Suprapubic skin (tissue), 4 donors: Measurements from ENCODE around the gene PITRM1. TPM values are rescaled to one million over a fixed set of nuclear protein-coding genes. Genes with fewer than 3 reads are reported as not detected.
A peak's percentile ranks its signal among the peaks of the same experiment; 100 is the strongest.

Experiments used
- DNase-seq, 2 donors: peaks; one replicate each; pipeline ENCODE4 v3.0.0-alpha.2; 2019; ENCODE audit warnings: low spot score in 2 of 2
- H3K27ac ChIP-seq: fragments of 200-600 bp; sonication (generic); one replicate; pipeline ENCODE4 v1.5.1; 2019
- H3K27me3 ChIP-seq: fragments of 200-600 bp; sonication (generic); one replicate; pipeline ENCODE4 v1.5.1; 2019
- H3K36me3 ChIP-seq: fragments of 200-600 bp; sonication (generic); one replicate; pipeline ENCODE4 v1.5.1; 2019
- H3K4me1 ChIP-seq: fragments of 200-600 bp; sonication (generic); one replicate; pipeline ENCODE4 v1.5.1; 2019
- H3K4me3 ChIP-seq: fragments of 200-600 bp; sonication (generic); one replicate; pipeline ENCODE4 v1.5.1; 2019; ENCODE audit warnings: mild to moderate bottlenecking
- H3K9me3 ChIP-seq: fragments of 200-600 bp; sonication (generic); one replicate; pipeline ENCODE4 v1.5.1; 2019
- CTCF ChIP-seq, 2 donors: fragments of 200-600 bp in 1 of 2; fragments of 450-650 bp in 1 of 2; sonication (generic) in 1 of 2; IDR thresholded peaks; one replicate each; pipeline ENCODE4 v1.5.1; 2016 to 2019; ENCODE audit warnings: antibody characterized with exemption in 2 of 2, mild to moderate bottlenecking in 1 of 2, moderate library complexity in 1 of 2
- EP300 ChIP-seq: sonication (generic); formaldehyde crosslinking; IDR thresholded peaks from one replicate; pipeline ENCODE4 v1.6.1; 2017; ENCODE audit warnings: antibody characterized with exemption
- POLR2A ChIP-seq, 2 donors: fragments of 450-650 bp; IDR thresholded peaks; one replicate each; pipeline ENCODE4 v1.6.1; 2017; ENCODE audit warnings: antibody characterized with exemption in 2 of 2, mild to moderate bottlenecking in 2 of 2, moderate library complexity in 2 of 2
- POLR2AphosphoS5 ChIP-seq, 3 donors: sonication (generic); formaldehyde crosslinking; IDR thresholded peaks; one replicate each; pipeline ENCODE4 v1.6.1; 2017; ENCODE audit warnings: antibody characterized with exemption in 3 of 3
- WGBS: methylation state at CpG from one replicate; pipeline ENCODE4 v1.1.5; 2018; 5-methylcytosine and 5-hydroxymethylcytosine counted together
- total RNA-seq, 4 donors: library from RNA; depleted of rRNA; stranded (reverse); fragments of >200 nt; gene quantifications; one replicate each; pipeline ENCODE4 v1.1.0, GENCODE V29; 2016

The PITRM1 gene
- total RNA-seq, 4 donors from 2014 or later, result 44.2 to 94.6 (median 63.1) TPM

- WGBS, result 78% methylated on average over 27 of the region's 28 CpGs
- Histone ChIP-seq H3K27me3 (no peaks in the 10 kb centered on the region), H3K4me3 (no peak overlapping the region), H3K27ac (no peak overlapping the region), H3K4me1 (peaks cover 9% of the 10 kb centered on the region), H3K36me3 (peaks cover 58% of the 10 kb centered on the region), H3K9me3 (no peaks in the 10 kb centered on the region)
- TF ChIP-seq POLR2AphosphoS5 (IDR thresholded peaks at IDR 0.05) (no peak), EP300 (no peak), CTCF (IDR thresholded peaks at IDR 0.05) (no peak)
- no peak for DNase-seq
Measured at GRCh38 chr10:3104251-3104918, 68.2 kb downstream of the PITRM1 start.

GRCh38 chr10:3103646-3104045 is 68.9 kb downstream of the PITRM1 start:
- peaks cover 51% of the 10 kb centered on the region for H3K36me3 ChIP-seq
- TF ChIP-seq POLR2AphosphoS5 (IDR thresholded peaks at IDR 0.05), result no peak
- 96% methylated on average over 30 of the region's 30 CpGs for WGBS

GRCh38 chr10:3102720-3103427 is 69.7 kb downstream of the PITRM1 start:
- no peak for TF ChIP-seq CTCF (IDR thresholded peaks at IDR 0.05)
- TF ChIP-seq EP300, result no peak
- no peak for TF ChIP-seq POLR2A (IDR thresholded peaks at IDR 0.05)
- TF ChIP-seq POLR2AphosphoS5 (IDR thresholded peaks at IDR 0.05), result no peak
- Histone ChIP-seq H3K27me3 (no peaks in the 10 kb centered on the region), H3K9me3 (no peaks in the 10 kb centered on the region), H3K4me3 (no peak overlapping the region), H3K36me3 (peaks cover 48% of the 10 kb centered on the region), H3K4me1 (peaks cover 6% of the 10 kb centered on the region), H3K27ac (peak overlapping the region; percentile 24)
- 61% methylated on average over 19 of the region's 19 CpGs for WGBS
- no peak for DNase-seq

More at GRCh38 chr10:3103646-3104045, 68.9 kb downstream of the PITRM1 start:
- H3K27me3 ChIP-seq, result no peaks in the 10 kb centered on the region
- no peaks in the 10 kb centered on the region for H3K9me3 ChIP-seq
- H3K4me3 ChIP-seq, result no peak overlapping the region
- no peak for DNase-seq
- peak overlapping the region; percentile 2 for H3K27ac ChIP-seq
- H3K4me1 ChIP-seq, result peaks cover 9% of the 10 kb centered on the region

- H3K4me3 ChIP-seq, result no peak overlapping the region
- peaks cover 5% of the 10 kb centered on the region for H3K4me1 ChIP-seq
- no peaks in the 10 kb centered on the region for H3K9me3 ChIP-seq
- TF ChIP-seq CTCF (IDR thresholded peaks at IDR 0.05) (no peak), EP300 (peak; percentile 11), POLR2AphosphoS5 (IDR thresholded peaks at IDR 0.05) (no peak), POLR2A (IDR thresholded peaks at IDR 0.05) (no peak)
- H3K36me3 ChIP-seq, result peaks cover 45% of the 10 kb centered on the region
- H3K27me3 ChIP-seq, result no peaks in the 10 kb centered on the region
- no peak for DNase-seq
- WGBS, result 93% methylated on average over 30 of the region's 31 CpGs
- H3K27ac ChIP-seq, result no peak overlapping the region
Measured at GRCh38 chr10:3100856-3101640, 71.5 kb downstream of the PITRM1 start.

- Histone ChIP-seq H3K4me3 (no peak overlapping the region), H3K27me3 (no peaks in the 10 kb centered on the region), H3K36me3 (peaks cover 37% of the 10 kb centered on the region), H3K27ac (no peak overlapping the region), H3K9me3 (no peaks in the 10 kb centered on the region), H3K4me1 (peaks cover 13% of the 10 kb centered on the region)
- TF ChIP-seq CTCF (IDR thresholded peaks at IDR 0.05) (no peak), POLR2A (IDR thresholded peaks at IDR 0.05) (no peak), EP300 (no peak), POLR2AphosphoS5 (IDR thresholded peaks at IDR 0.05) (no peak)
- DNase-seq, result no peak
- 95% methylated on average over 19 of the region's 19 CpGs for WGBS
Measured at GRCh38 chr10:3100093-3100792, 72.3 kb downstream of the PITRM1 start.
